Activated T-cell treated with anti-CD3 and anti-CD28 coated beads, Interleukin-2, amount 50 U/mL, for 72 hours (primary cell): ENCODE results near the gene PACS2. TPM values are rescaled to one million over a fixed set of nuclear protein-coding genes. Genes with fewer than 3 reads are reported as not detected.
A peak's percentile ranks its signal among the peaks of the same experiment; 100 is the strongest.
"Not testable (repeated sequence)": the region's sequence is repeated elsewhere in the genome, so short reads cannot be mapped to it uniquely, and the experiment has no call there.

Experiments
- ATAC-seq, 2 donors: fragments of 150-1000 bp; cut with Tn5 transposase; replicated peaks in 1 of 2; 2 replicates each; pipeline ENCODE4 v1.10.0; 2021; ENCODE audit warnings: moderate library complexity in 2 of 2, mild to moderate bottlenecking in 1 of 2
- DNase-seq, 2 donors: peaks; one replicate each; pipeline ENCODE4 v3.0.0; 2021 to 2022; ENCODE audit warnings: mixed read lengths in 1 of 2
- H3K27ac Mint-ChIP-seq: one replicate; pipeline ENCODE4 v1.8.0; 2022; ENCODE audit warnings: mild to moderate bottlenecking, moderate library complexity, mixed read lengths
- H3K27me3 Mint-ChIP-seq: one replicate; pipeline ENCODE4 v1.8.0; 2022; ENCODE audit warnings: low read depth, mixed read lengths
- H3K36me3 Mint-ChIP-seq, 2 donors: one replicate each; pipeline ENCODE4 v1.8.0; 2022; ENCODE audit warnings: mixed read lengths in 2 of 2, mild to moderate bottlenecking in 1 of 2; ENCODE audit not compliant: insufficient read depth in 2 of 2
- H3K4me1 Mint-ChIP-seq: one replicate; pipeline ENCODE4 v1.8.0; 2022; ENCODE audit warnings: low read depth, mixed read lengths
- H3K4me3 Mint-ChIP-seq, 2 donors: one replicate each; pipeline ENCODE4 v1.8.0; 2022; ENCODE audit warnings: mild to moderate bottlenecking in 2 of 2, mixed read lengths in 2 of 2, moderate library complexity in 2 of 2
- H3K9me3 Mint-ChIP-seq, 2 donors: one replicate each; pipeline ENCODE4 v1.8.0; 2022; ENCODE audit warnings: mixed read lengths in 2 of 2
- total RNA-seq, 2 donors: library from RNA; stranded (reverse); gene quantifications; one replicate each; pipeline ENCODE4 v1.2.3, GENCODE V29; 2022

PACS2 gene
- total RNA-seq, 2 donors from 2014 or later: 36.5 to 44.9 TPM

- Mint-ChIP-seq H3K4me1 (peaks cover 53% of the 10 kb centered on the region), H3K27me3 (no peaks in the 10 kb centered on the region), H3K27ac (peak overlapping the region; percentile 45), H3K36me3 (peaks cover 3 to 4% of the 10 kb centered on the region in 2 donors), H3K4me3 (peak overlapping the region; percentile 86 to 89), H3K9me3 (no peaks in the 10 kb centered on the region)
- DNase-seq (peak; percentile 44 to 46), ATAC-seq (peak; percentile 11 to 18)
These were observed 14.7 kb upstream of the PACS2 start for GRCh38 chr14:105299654-105300541.

- no peaks in the 10 kb centered on the region for H3K27me3 Mint-ChIP-seq
- DNase-seq: peak; percentile 99
- peaks cover 55% of the 10 kb centered on the region for H3K4me1 Mint-ChIP-seq
- peak; percentile 91 for ATAC-seq
- H3K4me3 Mint-ChIP-seq: peak within 1 kb of the TSS; percentile 89 to 94
- H3K9me3 Mint-ChIP-seq: no peaks in the 10 kb centered on the region
- H3K27ac Mint-ChIP-seq: peak within 1 kb of the TSS; percentile 89
- peaks cover 3 to 4% of the 10 kb centered on the region in 2 donors for H3K36me3 Mint-ChIP-seq
These were observed 13.9 kb upstream of the PACS2 start, which contains the start of gene BRF1 for GRCh38 chr14:105300542-105301102. TSS of gene BRF1 (minus strand) at chr14:105301001. CDS start at chr14:105300629, 372 bp downstream.

- H3K27ac Mint-ChIP-seq: peak overlapping the region; percentile 89
- no peaks in the 10 kb centered on the region for H3K27me3 Mint-ChIP-seq
- ATAC-seq: peak; percentile 80 to 82
- H3K36me3 Mint-ChIP-seq: peaks cover 3 to 4% of the 10 kb centered on the region in 2 donors
- peaks cover 55% of the 10 kb centered on the region for H3K4me1 Mint-ChIP-seq
- DNase-seq: peak; percentile 99
- H3K9me3 Mint-ChIP-seq: no peaks in the 10 kb centered on the region
- H3K4me3 Mint-ChIP-seq: peak overlapping the region; percentile 85 to 94
These were observed 13.2 kb upstream of the PACS2 start for GRCh38 chr14:105301103-105301914.

GRCh38 chr14:105301915-105302249 lies 12.7 kb upstream of the PACS2 start:
- not testable (repeated sequence) for H3K27me3 Mint-ChIP-seq, H3K36me3 Mint-ChIP-seq, H3K9me3 Mint-ChIP-seq, H3K27ac Mint-ChIP-seq, DNase-seq, ATAC-seq
- Mint-ChIP-seq H3K4me3 (peak overlapping the region; percentile 85 to 94), H3K4me1 (peaks cover 51% of the 10 kb centered on the region)

GRCh38 chr14:105303949-105304348 lies 10.6 kb upstream of the PACS2 start:
- H3K27me3 Mint-ChIP-seq: no peaks in the 10 kb centered on the region
- H3K9me3 Mint-ChIP-seq: no peaks in the 10 kb centered on the region
- ATAC-seq: no peak
- no peak for DNase-seq
- H3K4me3 Mint-ChIP-seq: no peak overlapping the region
- H3K4me1 Mint-ChIP-seq: peaks cover 43% of the 10 kb centered on the region
- peak overlapping the region; percentile 22 for H3K27ac Mint-ChIP-seq
- peaks cover 0 to 3% of the 10 kb centered on the region in 2 donors for H3K36me3 Mint-ChIP-seq

- no peaks in the 10 kb centered on the region for H3K27me3 Mint-ChIP-seq
- no peak overlapping the region for H3K4me3 Mint-ChIP-seq
- H3K9me3 Mint-ChIP-seq: no peaks in the 10 kb centered on the region
- peaks cover 37% of the 10 kb centered on the region for H3K4me1 Mint-ChIP-seq
- no peak overlapping the region for H3K27ac Mint-ChIP-seq
- ATAC-seq (no peak), DNase-seq (no peak)
- peaks cover 0 to 2% of the 10 kb centered on the region in 2 donors for H3K36me3 Mint-ChIP-seq
These were observed 10.0 kb upstream of the PACS2 start for GRCh38 chr14:105304565-105304964.

GRCh38 chr14:105305345-105305744 lies 9.2 kb upstream of the PACS2 start:
- peak overlapping the region; percentile 64 for H3K27ac Mint-ChIP-seq
- DNase-seq: no peak
- no peak overlapping the region for H3K4me3 Mint-ChIP-seq

GRCh38 chr14:105305791-105306190 lies 8.8 kb upstream of the PACS2 start:
- Mint-ChIP-seq H3K27me3 (no peaks in the 10 kb centered on the region), H3K9me3 (no peaks in the 10 kb centered on the region), H3K27ac (no peak overlapping the region), H3K36me3 (no peaks in the 10 kb centered on the region), H3K4me3 (no peak overlapping the region), H3K4me1 (peaks cover 34% of the 10 kb centered on the region)
- no peak for DNase-seq
- ATAC-seq: no peak

More at GRCh38 chr14:105305345-105305744, 9.2 kb upstream of the PACS2 start:
- H3K9me3 Mint-ChIP-seq: no peaks in the 10 kb centered on the region
- no peaks in the 10 kb centered on the region for H3K27me3 Mint-ChIP-seq
- ATAC-seq: no peak
- no peaks in the 10 kb centered on the region for H3K36me3 Mint-ChIP-seq
- H3K4me1 Mint-ChIP-seq: peaks cover 34% of the 10 kb centered on the region

- DNase-seq (no peak), ATAC-seq (no peak)
- Mint-ChIP-seq H3K4me3 (no peak overlapping the region), H3K9me3 (no peaks in the 10 kb centered on the region), H3K27ac (no peak overlapping the region), H3K4me1 (peaks cover 29% of the 10 kb centered on the region), H3K36me3 (no peaks in the 10 kb centered on the region), H3K27me3 (no peaks in the 10 kb centered on the region)
These were observed 7.4 kb upstream of the PACS2 start for GRCh38 chr14:105307052-105307727.

- DNase-seq (no peak), ATAC-seq (no peak)
- no peak overlapping the region for H3K27ac Mint-ChIP-seq
These were observed 5.2 kb upstream of the PACS2 start for GRCh38 chr14:105309371-105309770.

GRCh38 chr14:105311838-105312237 lies 2.7 kb upstream of the PACS2 start:
- no peak for ATAC-seq
- H3K27ac Mint-ChIP-seq: no peak overlapping the region
- H3K9me3 Mint-ChIP-seq: no peaks in the 10 kb centered on the region
- H3K4me3 Mint-ChIP-seq: no peak overlapping the region
- no peaks in the 10 kb centered on the region for H3K27me3 Mint-ChIP-seq
- no peaks in the 10 kb centered on the region for H3K36me3 Mint-ChIP-seq
- H3K4me1 Mint-ChIP-seq: peaks cover 34% of the 10 kb centered on the region
- DNase-seq: no peak

More at GRCh38 chr14:105309371-105309770, 5.2 kb upstream of the PACS2 start:
- Mint-ChIP-seq H3K4me1 (peaks cover 32% of the 10 kb centered on the region), H3K27me3 (no peaks in the 10 kb centered on the region), H3K36me3 (no peaks in the 10 kb centered on the region), H3K9me3 (no peaks in the 10 kb centered on the region), H3K4me3 (no peak overlapping the region)

- Mint-ChIP-seq H3K27ac (no peak overlapping the region), H3K4me1 (peaks cover 35% of the 10 kb centered on the region), H3K9me3 (no peaks in the 10 kb centered on the region), H3K4me3 (peak overlapping the region; percentile 80 to 82), H3K36me3 (no peaks in the 10 kb centered on the region), H3K27me3 (no peaks in the 10 kb centered on the region)
- DNase-seq (no peak), ATAC-seq (no peak)
These were observed 1.6 kb upstream of the PACS2 start for GRCh38 chr14:105312973-105313372.
